Kidney (tissue), 14 donors: ENCODE data around the gene PRXL2A. TPM values are rescaled to one million over a fixed set of nuclear protein-coding genes. Genes with fewer than 3 reads are reported as not detected.
A peak's percentile ranks its signal among the peaks of the same experiment; 100 is the strongest.

Experiments used
- DNase-seq, 5 donors: peaks; one replicate each; pipeline ENCODE4 v3.0.0-alpha.2; 2013 to 2020
- FAIRE-seq: peaks from 2 replicates; lab custom pipeline; 2012; peaks lifted over from hg19 to GRCh38; lab: Jason Lieb, UNC
- H3K27ac ChIP-seq, 2 donors: one replicate each; pipeline ENCODE4 v1.7.0; 2013; ENCODE audit warnings: low read depth in 2 of 2, low read length in 2 of 2, inconsistent platforms in 1 of 2
- H3K27me3 ChIP-seq: one replicate; pipeline ENCODE4 v1.7.1; 2013; ENCODE audit warnings: low read length, inconsistent platforms; ENCODE audit not compliant: control insufficient read depth, insufficient read depth
- H3K36me3 ChIP-seq, 3 donors: one replicate each; pipeline versions ENCODE4 v1.7.0 to v1.7.1; 2013; ENCODE audit warnings: low read length in 3 of 3, control low read depth in 1 of 3, inconsistent platforms in 1 of 3; ENCODE audit not compliant: insufficient read depth in 3 of 3, control insufficient read depth in 2 of 3
- H3K4me1 ChIP-seq, 3 donors: one replicate each; pipeline versions ENCODE4 v1.7.0 to v1.7.1; 2013; ENCODE audit warnings: low read length in 3 of 3, inconsistent platforms in 1 of 3, low read depth in 1 of 3; ENCODE audit not compliant: control insufficient read depth in 2 of 3, insufficient read depth in 2 of 3
- H3K4me3 ChIP-seq, 3 donors: one replicate each; pipeline versions ENCODE4 v1.7.0 to v1.8.1; 2013; ENCODE audit warnings: low read length in 3 of 3, control low read depth in 1 of 3, inconsistent platforms in 1 of 3
- H3K9ac ChIP-seq, 3 donors: one replicate each; pipeline versions ENCODE4 v1.7.0 to v1.7.1; 2013; ENCODE audit warnings: low read length in 3 of 3, control low read depth in 1 of 3, inconsistent platforms in 1 of 3
- H3K9me3 ChIP-seq, 3 donors: one replicate each; pipeline versions ENCODE4 v1.7.0 to v1.7.1; 2013; ENCODE audit warnings: low read length in 3 of 3, control low read depth in 1 of 3, inconsistent platforms in 1 of 3; ENCODE audit not compliant: control insufficient read depth in 2 of 3, insufficient read depth in 1 of 3
- CTCF ChIP-seq: IDR thresholded peaks from 3 replicates; pipeline ENCODE4 v1.5.1; 2012; ENCODE audit warnings: mild to moderate bottlenecking, moderate library complexity, borderline replicate concordance; ENCODE audit not compliant: insufficient read depth; ENCODE audit errors: extremely low read depth
- intact Hi-C: fragments of 100-400 bp; cut with DNase I; formaldehyde crosslinking; loops from one replicate; pipeline ENCODE4 v1.11.1; 2022
- polyA plus RNA-seq: library from polyadenylated mRNA; stranded (reverse); fragments of 350-450 nt; fragmentation: Illumina TruSeq; extraction: RNeasy Lipid Tissue Mini Kit (QIAGEN cat#74804); gene quantifications from one replicate; pipeline ENCODE4 v1.2.3, GENCODE V29; 2014; ENCODE audit warnings: low read depth, low replicate concordance; ENCODE audit not compliant: insufficient read depth
- total RNA-seq: library from RNA; stranded (reverse); fragmentation: NEBNext Ultra II Directional; extraction: Animal tissue kit (Norgen Biotek cat#: 25700); gene quantifications from one replicate; pipeline ENCODE4 v1.2.1, GENCODE V29; 2021
- donor health status: control.
- donor health status: control.
- donor health status: control.
- donor health status: control.
- donor health status: control.
- donor health status: DM: yes; HTN: yes; CAD: no.
- donor health status: Normal renal cell carcinoma (clear cell type).

PRXL2A gene
- total and polyA plus RNA-seq, 2 donors from 2014 or later: 69.4 to 101 TPM

GRCh38 chr10:80444124-80444523 lies 35.8 kb downstream of the PRXL2A start:
- H3K4me3 ChIP-seq: no peak overlapping the region
- no peaks in the 10 kb centered on the region for H3K27me3 ChIP-seq
- H3K9ac ChIP-seq: peak overlapping the region in 1 of 3 donors; percentile 12
- FAIRE-seq: no peak
- intact Hi-C loops: loop anchor here (5.0 kb wide), 1 partner anchor 483 kb away; no protein-coding TSS in a partner anchor
- DNase-seq: no peak
- H3K9me3 ChIP-seq: no peaks in the 10 kb centered on the region
- no peak for TF ChIP-seq CTCF
- no peaks in the 10 kb centered on the region for H3K36me3 ChIP-seq
- H3K4me1 ChIP-seq: peaks cover 0 to 13% (median 5%) of the 10 kb centered on the region in 3 donors
- peak overlapping the region in 1 of 2 donors; percentile 16 for H3K27ac ChIP-seq

- Histone ChIP-seq H3K27ac (no peak overlapping the region), H3K9me3 (no peaks in the 10 kb centered on the region), H3K4me3 (no peak overlapping the region), H3K9ac (peak overlapping the region in 1 of 3 donors; percentile 12), H3K36me3 (no peaks in the 10 kb centered on the region), H3K4me1 (peaks cover 0 to 13% (median 5%) of the 10 kb centered on the region in 3 donors), H3K27me3 (no peaks in the 10 kb centered on the region)
- peak; percentile 85 for TF ChIP-seq CTCF
- intact Hi-C loops: loop anchor here (5.0 kb wide), 1 partner anchor 483 kb away; no protein-coding TSS in a partner anchor
- DNase-seq (peak in 4 of 5 donors; percentile 73 to 84 (median 78)), FAIRE-seq (no peak)
Observed at GRCh38 chr10:80444646-80445319, 36.4 kb downstream of the PRXL2A start.

- no peaks in the 10 kb centered on the region for H3K27me3 ChIP-seq
- no peak for DNase-seq
- H3K27ac ChIP-seq: no peak overlapping the region
- H3K9ac ChIP-seq: no peak overlapping the region
- H3K9me3 ChIP-seq: no peaks in the 10 kb centered on the region
- intact Hi-C loops: no loop called here
- no peak for FAIRE-seq
- H3K36me3 ChIP-seq: no peaks in the 10 kb centered on the region
- TF ChIP-seq CTCF: no peak
- peaks cover 0 to 13% (median 10%) of the 10 kb centered on the region in 3 donors for H3K4me1 ChIP-seq
- H3K4me3 ChIP-seq: no peak overlapping the region
Observed at GRCh38 chr10:80447436-80448190, 39.3 kb downstream of the PRXL2A start.
